ENCODE results near the gene RBM5. TPM values are rescaled to one million over a fixed set of nuclear protein-coding genes. Genes with fewer than 3 reads are reported as not detected.
A peak's percentile ranks its signal among the peaks of the same experiment; 100 is the strongest.

RBM5 gene
- total and polyA plus RNA-seq, 4 donors: 21.0 to 222 (median 158) TPM

GRCh38 chr3:50158530-50159146 is 69.9 kb downstream of the RBM5 start:
- Histone ChIP-seq H3K27me3 (ENCODE audit: control insufficient read depth in 1 of 2, insufficient read depth in 2 of 2, low read length in 1 of 2) (no peaks in the 10 kb centered on the region), H3K9me3 (ENCODE audit: control insufficient read depth, low read length) (no peaks in the 10 kb centered on the region), H3K27ac (ENCODE audit: low read depth in 1 of 2, low read length in 2 of 2) (no peak overlapping the region), H3K36me3 (ENCODE audit: control insufficient read depth in 1 of 2, insufficient read depth in 2 of 2, low read length in 1 of 2) (no peaks in the 10 kb centered on the region), H3K4me1 (ENCODE audit: control insufficient read depth in 1 of 2, insufficient read depth in 2 of 2, low read length in 2 of 2) (peaks cover 0 to 2% of the 10 kb centered on the region in 2 donors), H3K4me3 (ENCODE audit: low read length in 2 of 2) (no peak overlapping the region)
- 51 to 56% methylated on average over 10 of the region's 10 CpGs for WGBS, 2 donors
- ATAC-seq (ENCODE audit: low FRiP score) (no peak), DNase-seq (no peak)
- intact Hi-C loops (cut with DNase I): no loop called here

GRCh38 chr3:50160561-50160983 is 71.9 kb downstream of the RBM5 start:
- no peaks in the 10 kb centered on the region for H3K9me3 ChIP-seq (ENCODE audit: control insufficient read depth, low read length)
- intact Hi-C loops (cut with DNase I): no loop called here
- no peak for DNase-seq
- ATAC-seq (ENCODE audit: low FRiP score): no peak
- H3K36me3 ChIP-seq (ENCODE audit: control insufficient read depth in 1 of 2, insufficient read depth in 2 of 2, low read length in 1 of 2): no peaks in the 10 kb centered on the region
- no peaks in the 10 kb centered on the region for H3K27me3 ChIP-seq (ENCODE audit: control insufficient read depth in 1 of 2, insufficient read depth in 2 of 2, low read length in 1 of 2)
- H3K4me1 ChIP-seq (ENCODE audit: control insufficient read depth in 1 of 2, insufficient read depth in 2 of 2, low read length in 2 of 2): peaks cover 0 to 4% of the 10 kb centered on the region in 2 donors
- WGBS, 2 donors: 63 to 76% methylated on average over 7 of the region's 7 CpGs
- no peak overlapping the region for H3K4me3 ChIP-seq (ENCODE audit: low read length in 2 of 2)
- H3K27ac ChIP-seq (ENCODE audit: low read depth in 1 of 2, low read length in 2 of 2): no peak overlapping the region

DNA sequence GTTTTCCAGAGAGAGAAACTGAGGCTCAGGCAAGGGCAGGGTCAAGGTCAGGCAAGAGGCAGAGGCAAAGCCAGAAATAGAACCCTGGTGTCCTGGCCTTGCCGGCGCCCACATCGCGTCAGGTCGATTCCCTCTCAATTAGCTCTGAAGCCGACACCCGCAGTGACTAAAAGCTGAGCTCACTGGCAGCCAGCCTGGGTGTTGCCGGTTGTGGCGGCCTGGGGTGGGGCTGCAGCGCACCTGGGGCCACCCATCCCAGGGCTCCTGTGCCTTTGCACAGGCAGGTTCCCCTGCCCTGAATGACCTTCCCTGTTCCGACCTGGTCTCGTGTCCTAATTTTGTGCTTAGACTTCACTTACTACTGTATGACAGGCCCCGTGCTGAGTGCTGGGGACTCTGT is 72.6 kb downstream of the RBM5 start:
- no peaks in the 10 kb centered on the region for H3K27me3 ChIP-seq (ENCODE audit: control insufficient read depth in 1 of 2, insufficient read depth in 2 of 2, low read length in 1 of 2)
- ATAC-seq (ENCODE audit: low FRiP score) (no peak), DNase-seq (no peak)
- intact Hi-C loops (cut with DNase I): no loop called here
- no peak overlapping the region for H3K27ac ChIP-seq (ENCODE audit: low read depth in 1 of 2, low read length in 2 of 2)
- 87 to 89% methylated on average over 13 of the region's 13 CpGs for WGBS, 2 donors
- H3K9me3 ChIP-seq (ENCODE audit: control insufficient read depth, low read length): no peaks in the 10 kb centered on the region
- H3K36me3 ChIP-seq (ENCODE audit: control insufficient read depth in 1 of 2, insufficient read depth in 2 of 2, low read length in 1 of 2): no peaks in the 10 kb centered on the region
- H3K4me3 ChIP-seq (ENCODE audit: low read length in 2 of 2): no peak overlapping the region
- peaks cover 0 to 4% of the 10 kb centered on the region in 2 donors for H3K4me1 ChIP-seq (ENCODE audit: control insufficient read depth in 1 of 2, insufficient read depth in 2 of 2, low read length in 2 of 2)

DNA sequence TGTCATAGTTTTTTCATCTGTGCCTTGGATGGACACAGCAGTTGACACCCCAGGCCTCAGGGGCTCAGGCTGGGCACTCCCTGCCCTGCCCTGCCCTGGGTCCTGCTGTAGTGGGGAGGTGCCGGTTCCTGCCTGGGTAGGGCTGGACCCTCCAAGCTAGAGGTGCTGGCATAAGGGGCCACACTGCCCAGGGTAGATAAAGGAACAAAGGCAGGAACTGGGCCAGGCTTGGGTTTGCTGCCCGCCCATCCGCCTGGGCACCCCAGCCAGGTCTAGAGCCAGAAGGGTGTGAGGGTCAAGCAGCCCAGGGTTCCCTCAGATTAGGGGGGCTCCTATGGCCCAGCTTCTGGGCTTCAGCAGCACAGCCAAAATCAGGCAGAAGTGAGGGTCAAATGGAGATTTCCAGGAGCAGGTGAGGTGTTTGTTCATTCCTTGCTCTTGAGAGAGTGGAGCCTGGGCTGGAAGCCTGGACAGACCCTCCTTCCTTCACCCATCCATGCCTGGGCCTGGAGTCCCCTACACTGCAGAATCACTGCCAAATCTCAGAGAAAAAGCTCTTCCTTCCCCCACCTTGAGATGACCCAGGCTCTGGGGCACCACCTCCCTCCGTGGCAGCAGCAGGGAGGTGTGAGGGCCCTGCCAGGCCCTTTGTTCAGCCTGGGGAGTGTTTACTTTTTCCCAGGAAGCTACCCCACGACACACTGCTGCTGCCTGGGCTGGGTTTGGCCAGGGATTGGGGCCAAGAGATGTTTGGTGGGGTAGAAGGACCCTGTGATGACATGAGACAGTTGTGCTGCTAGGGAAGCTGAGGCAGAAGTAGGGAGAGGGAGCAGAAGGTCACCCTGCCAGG is 73.5 kb downstream of the RBM5 start:
- H3K9me3 ChIP-seq (ENCODE audit: control insufficient read depth, low read length): no peaks in the 10 kb centered on the region
- peak overlapping the region in 1 of 2 donors; percentile 45 for H3K27ac ChIP-seq (ENCODE audit: low read depth in 1 of 2, low read length in 2 of 2)
- DNase-seq: no peak
- H3K4me1 ChIP-seq (ENCODE audit: control insufficient read depth in 1 of 2, insufficient read depth in 2 of 2, low read length in 2 of 2): peaks cover 0 to 4% of the 10 kb centered on the region in 2 donors
- WGBS, 2 donors: 56 to 67% methylated on average over 5 of the region's 5 CpGs
- H3K27me3 ChIP-seq (ENCODE audit: control insufficient read depth in 1 of 2, insufficient read depth in 2 of 2, low read length in 1 of 2): no peaks in the 10 kb centered on the region
- ATAC-seq (ENCODE audit: low FRiP score): no peak
- no peak overlapping the region for H3K4me3 ChIP-seq (ENCODE audit: low read length in 2 of 2)
- H3K36me3 ChIP-seq (ENCODE audit: control insufficient read depth in 1 of 2, insufficient read depth in 2 of 2, low read length in 1 of 2): no peaks in the 10 kb centered on the region
- intact Hi-C loops (cut with DNase I): no loop called here

GRCh38 chr3:50163572-50164455 is 75.1 kb downstream of the RBM5 start:
- 1 to 7% methylated on average over 8 of the region's 8 CpGs for WGBS, 2 donors
- no peak overlapping the region for H3K4me3 ChIP-seq (ENCODE audit: low read length in 2 of 2)

GRCh38 chr3:50164481-50164880 is 75.8 kb downstream of the RBM5 start:
- intact Hi-C loops (cut with DNase I): no loop called here

More at GRCh38 chr3:50163572-50164455, 75.1 kb downstream of the RBM5 start:
- no peaks in the 10 kb centered on the region for H3K9me3 ChIP-seq (ENCODE audit: control insufficient read depth, low read length)
- intact Hi-C loops (cut with DNase I): no loop called here
- no peaks in the 10 kb centered on the region for H3K27me3 ChIP-seq (ENCODE audit: control insufficient read depth in 1 of 2, insufficient read depth in 2 of 2, low read length in 1 of 2)
- peak overlapping the region in 1 of 2 donors; percentile 89 for H3K27ac ChIP-seq (ENCODE audit: low read depth in 1 of 2, low read length in 2 of 2)
- ATAC-seq (ENCODE audit: low FRiP score): peak; percentile 62
- DNase-seq: peak; percentile 94 to 97
- no peaks in the 10 kb centered on the region for H3K36me3 ChIP-seq (ENCODE audit: control insufficient read depth in 1 of 2, insufficient read depth in 2 of 2, low read length in 1 of 2)
- H3K4me1 ChIP-seq (ENCODE audit: control insufficient read depth in 1 of 2, insufficient read depth in 2 of 2, low read length in 2 of 2): peaks cover 0 to 4% of the 10 kb centered on the region in 2 donors

GRCh38 chr3:50164984-50165909 is 76.5 kb downstream of the RBM5 start:
- intact Hi-C loops (cut with DNase I): no loop called here
- Histone ChIP-seq H3K27ac (ENCODE audit: low read depth in 1 of 2, low read length in 2 of 2) (peak overlapping the region in 1 of 2 donors; percentile 90), H3K9me3 (ENCODE audit: control insufficient read depth, low read length) (no peaks in the 10 kb centered on the region), H3K4me3 (ENCODE audit: low read length in 2 of 2) (no peak overlapping the region), H3K4me1 (ENCODE audit: control insufficient read depth in 1 of 2, insufficient read depth in 2 of 2, low read length in 2 of 2) (peaks cover 0 to 4% of the 10 kb centered on the region in 2 donors), H3K27me3 (ENCODE audit: control insufficient read depth in 1 of 2, insufficient read depth in 2 of 2, low read length in 1 of 2) (no peaks in the 10 kb centered on the region), H3K36me3 (ENCODE audit: control insufficient read depth in 1 of 2, insufficient read depth in 2 of 2, low read length in 1 of 2) (no peaks in the 10 kb centered on the region)
- ATAC-seq (ENCODE audit: low FRiP score) (peak; percentile 81), DNase-seq (peak; percentile 86)
- 0 to 4% methylated on average over 7 of the region's 7 CpGs for WGBS, 2 donors

More at GRCh38 chr3:50164481-50164880, 75.8 kb downstream of the RBM5 start:
- no peak overlapping the region for H3K4me3 ChIP-seq (ENCODE audit: low read length in 2 of 2)
- WGBS, 2 donors: 2 to 9% methylated on average over 1 of the region's 1 CpG
- peak overlapping the region in 1 of 2 donors; percentile 89 for H3K27ac ChIP-seq (ENCODE audit: low read depth in 1 of 2, low read length in 2 of 2)
- no peak for DNase-seq
- ATAC-seq (ENCODE audit: low FRiP score): no peak
- no peaks in the 10 kb centered on the region for H3K9me3 ChIP-seq (ENCODE audit: control insufficient read depth, low read length)
- H3K4me1 ChIP-seq (ENCODE audit: control insufficient read depth in 1 of 2, insufficient read depth in 2 of 2, low read length in 2 of 2): peaks cover 0 to 4% of the 10 kb centered on the region in 2 donors
- no peaks in the 10 kb centered on the region for H3K27me3 ChIP-seq (ENCODE audit: control insufficient read depth in 1 of 2, insufficient read depth in 2 of 2, low read length in 1 of 2)
- no peaks in the 10 kb centered on the region for H3K36me3 ChIP-seq (ENCODE audit: control insufficient read depth in 1 of 2, insufficient read depth in 2 of 2, low read length in 1 of 2)
